Measurements from ENCODE around the gene PIP4K2C.

The PIP4K2C gene

DNA sequence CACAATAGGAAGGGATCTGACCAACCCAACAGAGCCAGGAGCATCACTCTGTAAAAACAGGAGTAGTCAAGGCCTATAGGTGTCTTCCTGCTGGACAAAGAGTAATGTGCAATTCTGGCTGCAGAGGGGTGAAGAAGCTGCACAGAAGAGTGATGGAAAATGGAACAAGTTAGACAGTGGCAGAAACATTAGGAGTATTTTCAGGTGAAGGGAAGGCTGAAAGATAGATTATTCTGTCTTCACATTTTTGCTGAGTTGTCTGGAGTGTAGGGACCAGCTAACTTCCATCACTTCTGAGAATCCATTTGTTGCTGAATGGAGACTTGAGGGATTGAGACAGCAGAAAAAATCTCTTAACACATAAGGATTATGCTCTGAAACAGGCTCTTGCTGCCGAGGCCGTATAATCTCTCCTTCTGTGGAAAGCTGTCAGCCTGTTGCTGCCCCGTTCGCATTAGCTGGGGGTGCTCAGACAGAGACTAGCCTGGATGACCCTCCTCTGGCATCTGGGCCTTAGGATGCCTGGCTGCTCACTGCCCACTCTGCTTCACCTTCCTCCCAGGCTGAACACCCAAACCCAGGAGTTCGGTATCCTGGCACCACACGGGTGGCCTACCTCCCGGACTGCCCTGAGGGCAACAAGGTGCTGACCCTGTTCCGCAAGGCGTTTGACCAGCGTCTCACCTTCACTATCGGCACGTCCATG is 17.1 kb downstream of the PIP4K2C start:
- TF ChIP-seq, protein P1, sequence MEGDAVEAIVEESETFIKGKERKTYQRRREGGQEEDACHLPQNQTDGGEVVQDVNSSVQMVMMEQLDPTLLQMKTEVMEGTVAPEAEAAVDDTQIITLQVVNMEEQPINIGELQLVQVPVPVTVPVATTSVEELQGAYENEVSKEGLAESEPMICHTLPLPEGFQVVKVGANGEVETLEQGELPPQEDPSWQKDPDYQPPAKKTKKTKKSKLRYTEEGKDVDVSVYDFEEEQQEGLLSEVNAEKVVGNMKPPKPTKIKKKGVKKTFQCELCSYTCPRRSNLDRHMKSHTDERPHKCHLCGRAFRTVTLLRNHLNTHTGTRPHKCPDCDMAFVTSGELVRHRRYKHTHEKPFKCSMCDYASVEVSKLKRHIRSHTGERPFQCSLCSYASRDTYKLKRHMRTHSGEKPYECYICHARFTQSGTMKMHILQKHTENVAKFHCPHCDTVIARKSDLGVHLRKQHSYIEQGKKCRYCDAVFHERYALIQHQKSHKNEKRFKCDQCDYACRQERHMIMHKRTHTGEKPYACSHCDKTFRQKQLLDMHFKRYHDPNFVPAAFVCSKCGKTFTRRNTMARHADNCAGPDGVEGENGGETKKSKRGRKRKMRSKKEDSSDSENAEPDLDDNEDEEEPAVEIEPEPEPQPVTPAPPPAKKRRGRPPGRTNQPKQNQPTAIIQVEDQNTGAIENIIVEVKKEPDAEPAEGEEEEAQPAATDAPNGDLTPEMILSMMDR (conservative IDR thresholded peaks at IDR 0.05), result no peak
- no peak overlapping the region for H3K27ac ChIP-seq

DNA sequence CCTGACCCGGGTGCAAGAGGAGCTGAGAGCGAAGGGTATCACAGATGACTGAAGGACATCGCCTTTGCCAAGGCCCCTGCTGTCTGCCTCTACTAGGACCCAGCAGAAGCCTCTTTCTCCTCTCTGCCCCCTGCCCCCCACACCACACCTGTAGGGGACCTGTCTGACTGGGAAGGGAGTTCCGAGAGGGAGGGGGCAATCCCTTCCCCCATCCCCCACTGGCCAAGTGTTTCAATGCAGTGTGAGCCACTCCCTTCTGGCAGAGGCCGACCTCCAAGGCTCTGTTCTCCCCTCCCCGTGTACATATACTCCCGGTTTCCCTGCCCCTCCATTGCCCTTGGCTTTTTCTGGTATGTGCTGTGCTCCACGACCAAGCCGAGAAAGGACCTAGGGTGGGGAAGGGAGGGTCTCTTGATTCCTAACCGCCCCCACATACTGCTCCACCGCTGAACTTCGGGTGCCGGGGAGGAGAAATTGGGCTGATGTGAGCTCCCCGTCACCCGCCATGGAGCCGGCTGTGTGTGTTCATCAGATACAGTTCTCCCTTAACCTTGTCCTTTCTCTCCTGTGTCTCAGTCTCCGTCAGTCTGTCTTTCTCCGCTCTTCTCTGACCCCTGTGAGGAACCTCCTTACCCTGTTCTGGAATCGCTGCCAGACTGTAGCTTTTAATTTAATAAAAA is 18.2 kb downstream of the PIP4K2C start:
- TF ChIP-seq, protein P1 (conservative IDR thresholded peaks at IDR 0.05), result no peak

GRCh38 chr12:57609781-57610553 is 19.0 kb downstream of the PIP4K2C start:
- H3K27ac ChIP-seq, result no peak overlapping the region
- TF ChIP-seq, protein P1 (conservative IDR thresholded peaks at IDR 0.05), result no peak

More for the DNA sequence above, 18.2 kb downstream of the PIP4K2C start:
- no peak overlapping the region for H3K27ac ChIP-seq

DNA sequence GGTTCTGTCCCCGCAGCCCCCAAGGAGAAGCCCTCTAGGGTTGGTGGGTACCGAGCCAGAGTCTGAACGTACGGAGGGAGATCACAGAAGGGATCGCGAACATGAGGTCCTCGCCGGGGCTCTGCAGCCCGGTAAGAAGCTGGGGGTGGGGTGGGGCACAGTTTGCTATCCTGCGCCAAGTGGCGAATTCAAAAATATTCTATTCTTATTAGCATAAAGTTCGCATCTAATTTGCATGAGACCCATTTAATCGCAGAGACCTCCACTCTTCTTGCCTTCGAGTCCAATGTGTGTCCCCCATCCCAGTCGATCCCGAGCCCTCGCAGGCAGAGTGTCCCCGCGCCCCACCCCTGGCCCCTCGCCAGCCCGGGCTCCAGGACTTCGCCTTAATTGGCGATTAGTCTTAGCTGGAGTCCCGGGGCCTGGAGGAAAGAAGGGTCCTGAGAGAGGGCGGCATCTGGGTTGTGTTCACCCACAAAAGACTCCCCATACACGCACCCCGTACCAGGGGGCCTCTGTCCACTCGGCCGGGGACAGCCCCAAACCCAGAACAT is 19.6 kb downstream of the PIP4K2C start:
- peak overlapping the region; percentile 79; the same call in 1 of the 2 replicates for H3K27ac ChIP-seq
- TF ChIP-seq, protein P1 (conservative IDR thresholded peaks at IDR 0.05), result no peak

DNA sequence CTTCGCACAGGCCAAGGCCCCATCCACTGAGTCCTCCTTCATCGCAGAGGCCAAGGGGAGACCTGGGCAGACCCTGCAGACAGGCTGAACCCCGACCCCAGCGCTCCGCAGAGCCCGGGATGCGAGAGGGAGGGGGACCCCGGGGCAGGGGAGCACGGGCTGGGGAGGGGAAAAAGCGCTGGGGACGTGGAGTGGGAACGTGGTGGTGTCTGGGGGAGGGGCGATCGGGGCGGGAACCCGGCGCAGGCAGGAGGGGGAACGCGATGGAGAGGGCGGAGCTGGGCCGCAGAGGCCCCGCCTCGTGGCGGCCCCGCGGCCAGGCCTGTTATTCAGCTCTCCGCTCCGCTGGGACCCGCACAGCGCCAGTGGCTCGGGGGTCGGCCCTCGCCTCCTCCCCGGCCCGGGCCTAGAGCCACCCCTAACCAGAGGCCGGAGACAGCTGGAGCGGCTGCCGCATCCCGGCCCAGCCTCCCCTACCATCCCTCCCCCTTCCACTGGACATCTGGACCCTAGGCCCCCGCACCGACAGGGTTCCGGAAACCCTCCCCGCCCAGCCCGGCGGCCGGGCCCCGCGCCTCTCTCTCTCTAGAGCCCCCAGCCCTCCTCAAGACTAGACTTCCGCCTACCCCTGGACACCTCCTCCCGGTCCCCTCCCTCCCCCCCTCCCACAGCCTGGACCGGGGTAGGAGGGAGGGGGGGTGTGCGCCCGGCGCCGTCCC is 20.3 kb downstream of the PIP4K2C start, which contains the start of gene ARHGEF25:
Gene ARHGEF25, plus strand, starts transcription at position 328 of the 719 bp plus-strand sequence. CDS start 460 bp downstream, outside the sequence.
- H3K27ac ChIP-seq, result peak within 1 kb of the TSS; percentile 79; the same call in 1 of the 2 replicates
- TF ChIP-seq, protein P1 (conservative IDR thresholded peaks at IDR 0.05), result no peak

DNA sequence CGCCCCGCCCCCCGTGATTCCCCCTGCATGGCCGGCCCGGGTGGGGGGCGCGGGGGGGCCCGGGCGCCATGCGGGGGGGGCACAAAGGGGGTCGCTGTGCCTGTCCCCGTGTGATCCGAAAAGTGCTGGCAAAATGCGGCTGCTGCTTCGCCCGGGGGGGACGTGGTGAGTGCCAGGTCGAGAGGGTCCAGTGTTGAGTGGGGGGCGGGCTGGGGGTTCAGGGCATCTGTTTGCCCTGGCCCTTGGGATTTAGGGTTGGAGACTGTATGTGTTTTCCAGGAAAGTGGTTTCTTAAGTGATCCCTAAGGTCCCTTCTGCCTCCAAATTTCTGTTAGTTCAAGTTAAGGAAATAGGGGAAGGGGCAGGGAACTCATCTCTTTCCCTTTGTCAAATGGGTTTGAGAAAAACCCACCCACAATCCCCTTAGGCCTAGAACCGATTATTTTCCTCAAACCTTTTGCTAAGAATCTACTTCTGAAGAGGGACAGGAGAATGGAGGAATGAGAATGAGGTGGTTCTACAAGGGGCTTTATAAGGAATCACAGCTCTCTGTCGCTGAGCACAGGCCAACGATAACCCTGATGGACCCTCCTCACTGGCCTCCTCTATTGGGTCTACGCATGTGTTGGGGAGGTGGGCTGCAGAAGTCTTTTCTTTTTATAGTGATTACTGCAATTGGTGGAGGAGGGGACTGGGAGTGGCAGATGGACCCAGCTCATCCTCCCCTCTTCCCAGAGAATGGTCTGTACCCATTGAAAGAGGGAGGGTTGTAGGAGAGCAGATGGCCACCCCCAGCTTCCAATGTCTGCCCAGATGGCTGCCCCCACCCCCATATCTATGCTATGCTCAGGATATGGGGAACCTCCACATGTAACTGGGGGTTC is 21.1 kb downstream of the PIP4K2C start:
- TF ChIP-seq, protein P1 (conservative IDR thresholded peaks at IDR 0.05), result no peak
- H3K27ac ChIP-seq, result peak overlapping the region; percentile 79; the same call in 1 of the 2 replicates

All from VCaP (cell line).